GM21717 (cell line): ENCODE data around the gene OXNAD1.

ENCODE experiments used
- ATAC-seq: cut with Tn5 transposase; IDR thresholded peaks from one replicate; pipeline ENCODE4 v1.9.1; 2021; ENCODE audit warnings: mild to moderate bottlenecking, moderate library complexity; ENCODE audit not compliant: unreplicated experiment

Gene OXNAD1

DNA sequence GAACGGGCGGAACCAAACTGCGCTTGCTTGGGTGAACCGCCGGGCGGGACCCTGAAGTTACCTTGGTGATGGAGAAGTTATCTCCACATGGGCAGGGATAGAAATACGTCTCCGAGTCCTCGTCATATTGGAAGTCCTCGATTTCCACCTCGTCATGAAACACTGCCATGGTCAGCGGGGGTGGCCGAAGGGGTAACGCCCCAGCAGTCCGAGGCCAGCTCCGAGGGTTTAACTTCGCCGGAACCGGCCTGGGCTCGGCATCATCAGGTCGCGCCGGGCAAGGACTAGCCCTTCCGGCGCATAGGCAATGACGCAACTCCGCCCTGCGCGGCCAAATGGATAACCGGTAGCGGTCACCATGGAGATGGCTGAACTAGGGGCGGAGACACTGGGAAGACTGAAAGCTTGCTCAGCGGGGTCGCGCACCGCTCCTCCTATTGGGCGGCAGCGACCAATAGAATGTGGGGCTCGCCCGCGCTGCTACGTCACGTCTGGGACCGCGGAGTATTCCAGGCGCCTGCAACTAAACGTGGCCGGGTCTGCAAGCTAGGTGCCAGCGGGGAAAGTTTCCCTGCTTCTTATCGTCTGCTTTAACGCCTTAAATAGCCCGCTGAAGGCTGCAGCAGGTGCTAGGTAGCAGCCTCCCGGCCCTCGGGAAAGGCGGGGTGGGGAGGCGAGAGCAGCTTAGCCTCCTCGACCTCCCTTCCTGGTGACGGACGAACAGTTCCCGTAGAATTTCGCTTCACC lies at the start of gene OXNAD1, which contains the start of gene DPH3:
Gene OXNAD1, plus strand, starts transcription at position 505 of the 747 bp plus-strand sequence. CDS start 5,741 bp downstream, outside the sequence.
Gene DPH3, minus strand, starts transcription at position 236 of the 747 bp plus-strand sequence. Its CDS starts 67 bp downstream, at position 169.
- peak; percentile 98 for ATAC-seq

- ATAC-seq, result no peak
These were observed 48.6 kb upstream of the OXNAD1 start for GRCh38 chr3:16216373-16216935.

- no peak for ATAC-seq
These were observed 45.2 kb upstream of the OXNAD1 start for GRCh38 chr3:16219777-16220176.

GRCh38 chr3:16221990-16222389 lies 43.0 kb upstream of the OXNAD1 start:
- no peak for ATAC-seq

DNA sequence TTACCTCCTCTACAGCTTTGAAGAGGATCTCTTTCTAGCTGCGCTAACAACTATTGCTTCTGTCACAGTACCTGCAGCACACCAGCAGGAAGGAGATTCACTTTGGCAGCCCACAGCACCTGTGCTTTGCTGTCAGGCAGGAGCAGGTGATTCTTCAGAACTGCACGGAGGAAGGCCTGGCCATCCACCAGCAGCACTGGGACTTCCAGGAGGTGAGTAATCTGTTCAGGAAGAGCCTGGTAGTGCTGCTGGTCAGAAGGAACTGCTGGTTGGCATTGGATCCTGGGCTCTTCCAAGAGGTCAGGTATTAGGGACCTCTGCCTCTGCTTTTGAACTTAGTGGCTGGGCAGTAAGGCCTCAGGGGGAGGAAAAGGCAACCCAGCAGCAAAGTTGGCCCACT lies 42.5 kb upstream of the OXNAD1 start:
- ATAC-seq, result no peak

DNA sequence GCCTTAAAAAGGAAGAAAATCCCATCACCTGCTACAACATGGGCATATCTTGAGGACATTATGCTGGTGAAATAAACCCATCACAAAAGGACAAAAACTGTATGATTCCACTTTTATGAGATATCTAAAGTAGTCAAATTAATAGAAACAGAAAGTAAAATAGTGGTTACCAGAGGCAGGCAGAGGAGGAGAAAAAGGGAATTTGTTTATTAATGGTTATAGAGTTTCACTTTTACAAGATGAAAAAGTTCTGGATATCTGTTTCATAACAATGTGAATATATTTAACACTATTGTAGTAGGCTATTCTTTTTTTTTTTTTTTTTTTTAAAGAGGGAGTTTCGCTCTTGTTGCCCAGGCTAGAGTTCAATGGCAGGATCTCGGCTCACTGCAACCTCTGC lies 40.7 kb upstream of the OXNAD1 start:
- ATAC-seq, result no peak

- no peak for ATAC-seq
These were observed 37.4 kb upstream of the OXNAD1 start for GRCh38 chr3:16227566-16227965.

- no peak for ATAC-seq
These were observed 35.3 kb upstream of the OXNAD1 start for GRCh38 chr3:16229681-16230080.

DNA sequence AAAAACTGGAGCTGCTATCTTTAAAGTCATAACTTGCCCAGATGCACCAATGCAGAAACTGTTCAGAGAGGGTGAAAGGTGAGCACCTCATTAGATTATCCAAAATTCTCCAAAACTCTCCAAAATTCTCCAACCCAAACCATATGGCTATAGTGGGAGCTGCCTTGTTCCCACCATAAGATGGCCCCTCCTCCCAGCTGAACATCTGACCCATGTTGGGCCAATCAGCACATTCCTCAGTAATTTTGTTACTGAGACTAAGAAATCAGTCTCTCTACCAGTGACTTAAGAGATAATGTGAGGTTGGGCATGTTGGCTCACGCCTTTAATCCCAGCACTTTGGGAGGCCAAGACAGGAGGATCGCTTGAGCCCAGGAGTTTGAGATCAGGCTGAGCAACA lies 33.0 kb upstream of the OXNAD1 start:
- no peak for ATAC-seq

DNA sequence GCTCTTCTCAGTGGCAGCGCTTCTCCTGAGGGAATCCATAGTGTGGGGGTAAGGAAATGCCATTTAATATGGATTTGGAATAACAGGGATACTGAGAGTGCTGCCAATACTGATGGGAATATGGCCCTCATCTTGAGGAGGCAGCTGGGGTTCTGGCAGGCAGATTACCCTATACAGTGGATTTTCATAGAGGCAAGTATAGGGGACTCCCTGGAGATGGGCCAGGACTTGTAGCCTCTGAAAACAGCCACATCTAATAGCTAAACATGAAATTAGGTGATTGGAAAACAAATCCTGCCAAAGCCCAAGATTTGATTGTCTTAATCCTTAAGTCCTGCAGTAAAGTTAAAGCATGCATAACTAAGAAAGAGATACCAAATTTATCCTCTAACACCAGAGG lies 31.2 kb upstream of the OXNAD1 start:
- ATAC-seq, result no peak

DNA sequence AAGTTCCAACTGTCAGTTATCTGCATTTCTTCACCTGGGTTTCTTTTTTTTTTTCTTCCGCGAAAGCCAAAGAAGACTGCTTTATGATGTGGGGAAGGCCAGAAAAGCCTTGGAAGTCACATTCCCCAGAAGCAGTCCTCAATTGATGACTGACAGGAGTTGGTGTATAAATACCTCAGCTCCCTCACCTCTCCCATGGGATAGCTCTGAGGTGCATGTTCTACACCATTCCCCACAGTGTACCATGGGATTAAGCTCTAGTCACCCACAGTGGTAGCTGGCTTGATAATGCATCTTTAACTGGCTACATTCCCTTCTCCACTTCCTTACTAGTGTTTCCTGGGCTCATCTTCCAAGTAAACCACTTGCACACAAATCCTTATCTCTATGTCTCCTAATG lies 30.7 kb upstream of the OXNAD1 start:
- no peak for ATAC-seq

DNA sequence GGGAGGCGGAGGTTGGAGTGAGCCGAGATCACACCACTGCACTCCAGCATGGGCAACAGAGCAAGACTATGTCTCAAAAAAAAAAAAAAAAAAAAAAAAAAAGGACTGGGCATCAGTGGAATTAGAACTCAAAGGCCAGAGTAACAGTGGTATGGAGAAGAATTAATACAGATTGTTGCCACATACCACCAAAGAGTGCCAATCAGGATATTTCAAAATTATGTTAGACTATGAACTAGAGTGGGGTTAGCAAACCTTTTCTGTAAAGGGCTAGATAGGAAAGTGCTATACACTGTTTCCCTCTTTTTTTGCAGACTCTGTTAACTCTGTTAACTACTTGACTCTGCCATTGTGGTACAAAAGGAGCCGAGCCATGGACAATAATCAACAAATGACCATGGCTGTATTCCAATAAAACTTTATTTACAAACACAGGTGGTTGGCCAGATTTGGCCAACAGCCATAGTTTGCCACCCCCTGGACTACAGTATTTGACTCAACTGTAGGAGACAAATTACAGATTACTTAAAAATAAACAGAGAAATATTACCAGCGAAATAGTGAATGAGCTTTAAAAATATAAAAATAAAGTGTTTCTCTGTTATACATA lies 28.9 kb upstream of the OXNAD1 start:
- ATAC-seq, result no peak

GRCh38 chr3:16236856-16237393 lies 28.1 kb upstream of the OXNAD1 start:
- ATAC-seq, result no peak

- no peak for ATAC-seq
These were observed 25.8 kb upstream of the OXNAD1 start for GRCh38 chr3:16239086-16239770.

DNA sequence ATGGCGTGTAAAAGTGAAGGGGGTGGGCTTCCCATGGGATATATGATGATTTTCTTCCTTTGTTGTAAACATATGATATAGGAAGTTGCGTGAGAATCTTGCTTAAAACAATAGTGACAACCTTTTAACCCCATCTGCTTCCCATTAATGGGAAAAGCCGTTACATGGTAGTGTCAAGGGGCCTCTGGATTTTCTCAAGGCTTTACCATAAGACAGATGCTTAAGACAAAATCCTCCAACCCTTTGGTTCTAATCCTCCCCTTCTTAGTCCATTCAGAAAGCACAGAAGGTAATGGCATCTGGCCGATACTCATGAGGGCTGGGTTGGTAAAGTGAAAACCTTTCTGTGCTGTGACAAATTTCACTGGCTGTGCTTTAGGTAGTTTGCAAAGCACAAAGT lies 25.2 kb upstream of the OXNAD1 start:
- ATAC-seq, result no peak

DNA sequence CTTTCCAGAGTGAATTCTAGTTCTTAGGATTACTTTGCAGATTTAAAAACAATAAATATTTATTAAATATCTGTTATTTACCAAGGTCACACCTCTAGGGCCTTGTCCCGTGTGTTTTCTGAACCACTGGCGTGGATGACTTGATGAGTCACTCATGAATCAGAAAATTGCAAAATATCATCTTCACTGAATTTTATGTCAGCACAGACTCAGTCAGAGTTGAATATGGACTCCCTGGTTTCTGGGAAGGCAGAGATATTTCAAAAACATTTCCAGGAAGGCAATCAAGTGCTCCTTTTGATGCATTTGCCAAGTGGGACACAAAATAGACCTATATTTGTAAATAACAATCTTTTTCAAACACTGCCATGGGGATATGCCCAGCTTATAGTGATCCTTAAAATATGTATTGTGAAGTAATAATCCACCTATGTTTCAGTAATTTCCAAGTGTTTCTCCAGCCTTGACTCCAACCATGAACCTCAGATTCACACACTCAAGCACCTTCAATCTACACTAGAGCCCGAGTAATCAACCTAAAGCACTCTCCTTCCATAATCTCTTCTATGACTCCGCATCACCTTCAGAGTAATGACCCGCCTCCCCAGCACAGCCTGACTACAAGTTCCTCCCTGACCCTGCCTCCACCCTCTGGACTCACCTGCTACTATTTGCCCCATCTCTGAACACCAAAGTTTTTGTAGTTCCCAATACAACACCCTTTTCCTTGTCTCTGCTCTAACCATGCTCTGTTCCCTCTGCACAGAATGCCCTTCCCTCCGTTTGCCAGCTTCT lies 24.6 kb upstream of the OXNAD1 start:
- ATAC-seq, result no peak

- no peak for ATAC-seq
These were observed 23.8 kb upstream of the OXNAD1 start for GRCh38 chr3:16241225-16241624.

GRCh38 chr3:16242177-16242576 lies 22.8 kb upstream of the OXNAD1 start:
- ATAC-seq, result no peak

DNA sequence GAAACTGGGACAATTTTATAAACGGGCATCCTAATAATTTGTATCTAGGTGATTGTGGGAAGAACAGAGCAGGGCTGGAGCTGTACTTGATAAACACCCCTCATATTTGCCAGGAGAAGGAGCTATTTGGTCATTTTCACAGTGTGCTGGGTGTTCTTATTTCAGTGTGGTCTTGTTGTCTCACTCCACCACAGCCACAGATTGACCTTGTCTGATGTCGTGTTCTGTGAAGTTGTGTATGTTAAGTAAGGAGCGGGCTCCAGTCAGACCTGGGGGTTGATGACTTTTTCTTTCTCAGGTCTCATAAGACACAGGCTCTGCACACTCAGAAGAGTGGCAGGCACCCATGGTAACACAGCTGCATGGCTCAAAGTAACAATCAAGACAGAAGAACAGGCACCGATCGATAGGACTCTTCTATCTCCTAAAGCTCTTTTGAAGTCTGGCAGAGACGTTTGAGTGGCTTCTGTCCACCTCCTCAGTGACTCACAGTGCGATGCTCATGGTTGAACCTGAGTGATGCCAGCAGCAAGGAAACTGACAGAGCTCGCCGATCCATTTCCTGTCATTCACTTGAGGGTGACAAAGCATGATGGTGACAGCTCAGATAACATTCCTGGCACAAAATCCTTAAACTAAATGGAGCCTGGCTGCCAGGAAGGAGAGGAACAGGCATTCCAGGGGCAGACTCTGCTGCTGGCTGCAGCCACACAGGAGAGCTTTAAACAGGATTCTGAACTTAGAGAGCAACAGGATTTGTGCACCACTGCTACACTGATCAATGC lies 21.1 kb upstream of the OXNAD1 start:
- ATAC-seq, result no peak

DNA sequence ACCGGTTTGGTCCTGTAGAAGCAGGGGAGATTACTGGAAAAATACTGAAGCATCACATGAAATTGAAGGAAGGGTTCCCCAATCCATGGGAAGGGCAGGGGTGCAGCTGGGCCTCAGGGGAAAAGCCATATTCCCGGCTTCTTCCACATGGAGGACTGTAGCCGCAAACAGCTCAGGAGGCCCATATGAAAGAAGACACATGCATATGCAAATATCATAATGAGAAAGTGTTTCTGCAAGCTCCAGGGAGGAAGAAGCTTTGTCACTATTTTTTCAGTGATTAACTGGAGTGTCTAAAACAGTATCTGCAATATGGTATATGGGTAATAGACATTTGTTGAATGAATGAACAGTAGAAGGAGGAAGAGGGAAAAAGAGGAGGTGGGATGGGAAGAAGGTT lies 19.4 kb upstream of the OXNAD1 start:
- ATAC-seq, result no peak
